G401.6 (cell line): Measurements from ENCODE around the gene SIN3A.
"Not testable (repeated sequence)": the region's sequence is repeated elsewhere in the genome, so short reads cannot be mapped to it uniquely, and the experiment has no call there.

Experiments used
- FAIRE-seq: peaks from 2 replicates; lab custom pipeline; 2012; peaks lifted over from hg19 to GRCh38; lab: Jason Lieb, UNC

Gene SIN3A

GRCh38 chr15:75450307-75451201 lies 936 bp downstream of the SIN3A start:
- peak; percentile 91 for FAIRE-seq

- FAIRE-seq = no peak
Observed at GRCh38 chr15:75449585-75450306, 1.7 kb downstream of the SIN3A start.

GRCh38 chr15:75448171-75448570 lies 3.3 kb downstream of the SIN3A start:
- FAIRE-seq = not testable (repeated sequence)

- FAIRE-seq = no peak
Observed at GRCh38 chr15:75446151-75446550, 5.3 kb downstream of the SIN3A start.

- FAIRE-seq = not testable (repeated sequence)
Observed at GRCh38 chr15:75445324-75445723, 6.2 kb downstream of the SIN3A start.

GRCh38 chr15:75443972-75444453 lies 7.5 kb downstream of the SIN3A start:
- not testable (repeated sequence) for FAIRE-seq

- no peak for FAIRE-seq
Observed at GRCh38 chr15:75437721-75438120, 13.8 kb downstream of the SIN3A start.

GRCh38 chr15:75436881-75437280 lies 14.6 kb downstream of the SIN3A start:
- FAIRE-seq = no peak

- no peak for FAIRE-seq
Observed at GRCh38 chr15:75431682-75432081, 19.8 kb downstream of the SIN3A start.

- no peak for FAIRE-seq
Observed at GRCh38 chr15:75431270-75431669, 20.2 kb downstream of the SIN3A start.

GRCh38 chr15:75430259-75430658 lies 21.2 kb downstream of the SIN3A start:
- no peak for FAIRE-seq

GRCh38 chr15:75428152-75428551 lies 23.3 kb downstream of the SIN3A start:
- no peak for FAIRE-seq

GRCh38 chr15:75425966-75426500 lies 25.5 kb downstream of the SIN3A start:
- FAIRE-seq = no peak

- FAIRE-seq = no peak
Observed at GRCh38 chr15:75422554-75422953, 28.9 kb downstream of the SIN3A start.

- no peak for FAIRE-seq
Observed at GRCh38 chr15:75420698-75421097, 30.8 kb downstream of the SIN3A start.

GRCh38 chr15:75416584-75416983 lies 34.9 kb downstream of the SIN3A start:
- no peak for FAIRE-seq

GRCh38 chr15:75410196-75410595 lies 41.3 kb downstream of the SIN3A start:
- no peak for FAIRE-seq

GRCh38 chr15:75407083-75407482 lies 44.4 kb downstream of the SIN3A start:
- no peak for FAIRE-seq

GRCh38 chr15:75403892-75404291 lies 47.6 kb downstream of the SIN3A start:
- no peak for FAIRE-seq

GRCh38 chr15:75397494-75397893 lies 54.0 kb downstream of the SIN3A start:
- FAIRE-seq = no peak

GRCh38 chr15:75389791-75390382 lies 61.6 kb downstream of the SIN3A start:
- FAIRE-seq = no peak

- peak; percentile 47 for FAIRE-seq
Observed at GRCh38 chr15:75383986-75384385, 67.5 kb downstream of the SIN3A start.

GRCh38 chr15:75380773-75381172 lies 70.7 kb downstream of the SIN3A start:
- FAIRE-seq = no peak
